HG03520 (cell line): Measurements from ENCODE around the gene SV2C.
"Not testable (repeated sequence)": the region's sequence is repeated elsewhere in the genome, so short reads cannot be mapped to it uniquely, and the experiment has no call there.

Experiments used
- ATAC-seq: cut with Tn5 transposase; IDR thresholded peaks from one replicate; pipeline ENCODE4 v1.9.1; 2021; ENCODE audit warnings: mild to moderate bottlenecking, moderate library complexity; ENCODE audit not compliant: unreplicated experiment

The SV2C gene

GRCh38 chr5:76292620-76293322, 209.6 kb downstream of the SV2C start:
- ATAC-seq: peak; percentile 67

GRCh38 chr5:76294573-76294972, 211.4 kb downstream of the SV2C start:
- no peak for ATAC-seq

GRCh38 chr5:76298852-76299251, 215.7 kb downstream of the SV2C start:
- ATAC-seq: no peak

- no peak for ATAC-seq
These were observed 216.4 kb downstream of the SV2C start for GRCh38 chr5:76299592-76299991.

GRCh38 chr5:76301932-76302331, 218.7 kb downstream of the SV2C start:
- not testable (repeated sequence) for ATAC-seq

- not testable (repeated sequence) for ATAC-seq
These were observed 219.5 kb downstream of the SV2C start for GRCh38 chr5:76302661-76303060.

- no peak for ATAC-seq
These were observed 220.7 kb downstream of the SV2C start for GRCh38 chr5:76303921-76304320.

- ATAC-seq: no peak
These were observed 222.1 kb downstream of the SV2C start for GRCh38 chr5:76305269-76305668.

GRCh38 chr5:76305775-76306174, 222.6 kb downstream of the SV2C start:
- no peak for ATAC-seq

- ATAC-seq: no peak
These were observed 227.0 kb downstream of the SV2C start for GRCh38 chr5:76310208-76310607.

- ATAC-seq: no peak
These were observed 229.6 kb downstream of the SV2C start for GRCh38 chr5:76312783-76313182.

GRCh38 chr5:76314643-76315042, 231.5 kb downstream of the SV2C start:
- ATAC-seq: no peak

GRCh38 chr5:76319673-76320072, 236.5 kb downstream of the SV2C start:
- no peak for ATAC-seq

GRCh38 chr5:76323494-76323893, 240.3 kb downstream of the SV2C start:
- not testable (repeated sequence) for ATAC-seq

- ATAC-seq: no peak
These were observed 242.1 kb downstream of the SV2C start for GRCh38 chr5:76325326-76325725.

GRCh38 chr5:76325876-76326491, 242.8 kb downstream of the SV2C start:
- no peak for ATAC-seq

GRCh38 chr5:76326577-76327302, 243.6 kb downstream of the SV2C start:
- no peak for ATAC-seq

- no peak for ATAC-seq
These were observed 246.2 kb downstream of the SV2C start for GRCh38 chr5:76329346-76329745.

- ATAC-seq: no peak
These were observed 247.9 kb downstream of the SV2C start for GRCh38 chr5:76331126-76331525.

GRCh38 chr5:76332102-76332501, 248.9 kb downstream of the SV2C start:
- ATAC-seq: no peak

GRCh38 chr5:76332611-76333205, 249.5 kb downstream of the SV2C start:
- ATAC-seq: no peak

GRCh38 chr5:76333571-76333970, 250.4 kb downstream of the SV2C start:
- no peak for ATAC-seq
